Suprapubic skin (tissue), 4 donors: Measurements from ENCODE around the gene FOXK1.

Experiments
- EP300 ChIP-seq: sonication (generic); formaldehyde crosslinking; IDR thresholded peaks from one replicate; pipeline ENCODE4 v1.6.1; 2017; ENCODE audit warnings: antibody characterized with exemption
- POLR2A ChIP-seq, 2 donors: fragments of 450-650 bp; IDR thresholded peaks; one replicate each; pipeline ENCODE4 v1.6.1; 2017; ENCODE audit warnings: antibody characterized with exemption in 2 of 2, mild to moderate bottlenecking in 2 of 2, moderate library complexity in 2 of 2
- POLR2AphosphoS5 ChIP-seq, 3 donors: sonication (generic); formaldehyde crosslinking; IDR thresholded peaks; one replicate each; pipeline ENCODE4 v1.6.1; 2017; ENCODE audit warnings: antibody characterized with exemption in 3 of 3
- TF ChIP-seq, protein P1 (sequence below), 2 donors: fragments of 200-600 bp in 1 of 2; fragments of 450-650 bp in 1 of 2; sonication (generic) in 1 of 2; IDR thresholded peaks; one replicate each; pipeline ENCODE4 v1.5.1; 2016 to 2019; ENCODE audit warnings: antibody characterized with exemption in 2 of 2, mild to moderate bottlenecking in 1 of 2, moderate library complexity in 1 of 2

DNA sequence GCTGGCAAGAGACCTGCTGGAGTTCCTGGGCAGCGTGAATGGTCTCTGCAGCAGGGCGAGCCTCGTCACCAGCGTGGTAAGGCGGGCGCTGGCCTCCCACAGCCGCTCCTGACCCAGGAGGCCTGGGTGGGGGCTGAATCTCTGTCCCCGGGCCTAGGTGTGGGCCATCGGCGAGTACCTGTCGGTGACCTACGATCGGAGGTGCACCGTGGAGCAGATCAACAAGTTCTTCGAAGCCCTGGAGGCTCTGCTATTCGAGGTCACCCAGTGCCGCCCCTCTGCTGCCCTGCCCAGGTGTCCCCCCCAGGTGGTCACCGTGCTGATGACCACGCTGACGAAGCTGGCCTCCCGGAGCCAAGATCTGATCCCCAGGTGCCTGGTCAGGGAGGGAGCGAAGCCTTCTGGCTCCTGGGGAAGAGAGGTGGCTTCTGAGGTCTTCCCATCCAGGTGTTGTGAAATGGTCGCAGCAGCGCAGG is 108.5 kb downstream of the FOXK1 start:
- TF ChIP-seq, protein P1, sequence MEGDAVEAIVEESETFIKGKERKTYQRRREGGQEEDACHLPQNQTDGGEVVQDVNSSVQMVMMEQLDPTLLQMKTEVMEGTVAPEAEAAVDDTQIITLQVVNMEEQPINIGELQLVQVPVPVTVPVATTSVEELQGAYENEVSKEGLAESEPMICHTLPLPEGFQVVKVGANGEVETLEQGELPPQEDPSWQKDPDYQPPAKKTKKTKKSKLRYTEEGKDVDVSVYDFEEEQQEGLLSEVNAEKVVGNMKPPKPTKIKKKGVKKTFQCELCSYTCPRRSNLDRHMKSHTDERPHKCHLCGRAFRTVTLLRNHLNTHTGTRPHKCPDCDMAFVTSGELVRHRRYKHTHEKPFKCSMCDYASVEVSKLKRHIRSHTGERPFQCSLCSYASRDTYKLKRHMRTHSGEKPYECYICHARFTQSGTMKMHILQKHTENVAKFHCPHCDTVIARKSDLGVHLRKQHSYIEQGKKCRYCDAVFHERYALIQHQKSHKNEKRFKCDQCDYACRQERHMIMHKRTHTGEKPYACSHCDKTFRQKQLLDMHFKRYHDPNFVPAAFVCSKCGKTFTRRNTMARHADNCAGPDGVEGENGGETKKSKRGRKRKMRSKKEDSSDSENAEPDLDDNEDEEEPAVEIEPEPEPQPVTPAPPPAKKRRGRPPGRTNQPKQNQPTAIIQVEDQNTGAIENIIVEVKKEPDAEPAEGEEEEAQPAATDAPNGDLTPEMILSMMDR (IDR thresholded peaks at IDR 0.05) = no peak
- TF ChIP-seq EP300 (no peak), POLR2A (IDR thresholded peaks at IDR 0.05) (no peak), POLR2AphosphoS5 (IDR thresholded peaks at IDR 0.05) (no peak)
